Mesendoderm (in vitro differentiated cells): ENCODE data around the gene EPAS1.

ENCODE experiments used
- DNase-seq: peaks from one replicate; pipeline ENCODE4 v3.0.0; 2013
- H2AK5ac ChIP-seq: 2 replicates; pipeline ENCODE4 v1.6.1; 2013; ENCODE audit warnings: low read length, inconsistent platforms
- H2BK120ac ChIP-seq: 2 replicates; pipeline ENCODE4 v1.6.1; 2013; ENCODE audit warnings: low read depth, mild to moderate bottlenecking, low read length, moderate library complexity, mixed read lengths
- H2BK15ac ChIP-seq: replicated peaks from 2 replicates; pipeline ENCODE4 v1.6.1; 2013; ENCODE audit warnings: low read depth, mild to moderate bottlenecking, moderate library complexity
- H2BK5ac ChIP-seq: 2 replicates; pipeline ENCODE4 v1.6.1; 2013; ENCODE audit warnings: low read length, inconsistent platforms
- H3K18ac ChIP-seq: 2 replicates; pipeline ENCODE4 v1.6.1; 2013; ENCODE audit warnings: mild to moderate bottlenecking, low read length, mixed read lengths
- H3K23ac ChIP-seq: one replicate; pipeline ENCODE4 v1.6.1; 2013; ENCODE audit warnings: low read length
- H3K27ac ChIP-seq: 2 replicates; pipeline ENCODE4 v1.5.1; 2013; ENCODE audit warnings: low read depth, mild to moderate bottlenecking, inconsistent platforms, low read length, moderate library complexity
- H3K27me3 ChIP-seq: 2 replicates; pipeline ENCODE4 v1.6.1; 2013; ENCODE audit warnings: low read length, control low read depth, mild to moderate bottlenecking, inconsistent platforms; ENCODE audit not compliant: insufficient read depth, poor library complexity
- H3K36me3 ChIP-seq: 2 replicates; pipeline ENCODE4 v1.6.1; 2013; ENCODE audit warnings: low read length, inconsistent platforms; ENCODE audit not compliant: control insufficient read depth, insufficient read depth
- H3K4ac ChIP-seq: one replicate; pipeline ENCODE4 v1.6.1; 2013; ENCODE audit warnings: low read depth, mild to moderate bottlenecking, low read length, moderate library complexity
- H3K4me1 ChIP-seq: 2 replicates; pipeline ENCODE4 v1.6.1; 2013; ENCODE audit warnings: low read depth, low read length, inconsistent platforms; ENCODE audit not compliant: control insufficient read depth
- H3K4me2 ChIP-seq: 2 replicates; pipeline ENCODE4 v1.6.1; 2013; ENCODE audit warnings: low read length
- H3K4me3 ChIP-seq: 2 replicates; pipeline ENCODE4 v1.5.1; 2013; ENCODE audit warnings: mild to moderate bottlenecking, low read length
- H3K56ac ChIP-seq: one replicate; pipeline ENCODE4 v1.6.1; 2013; ENCODE audit warnings: low read length
- H3K79me1 ChIP-seq: 2 replicates; pipeline ENCODE4 v1.6.1; 2013; ENCODE audit warnings: low read length, inconsistent platforms
- H3K79me2 ChIP-seq: 2 replicates; pipeline ENCODE4 v1.6.1; 2013; ENCODE audit warnings: mild to moderate bottlenecking, low read length; ENCODE audit not compliant: control insufficient read depth, insufficient read depth
- H3K9ac ChIP-seq: 2 replicates; pipeline ENCODE4 v1.6.1; 2013; ENCODE audit warnings: low read length, inconsistent platforms
- H4K5ac ChIP-seq: one replicate; pipeline ENCODE4 v1.6.1; 2013; ENCODE audit warnings: low read length
- H4K8ac ChIP-seq: one replicate; pipeline ENCODE4 v1.6.1; 2013; ENCODE audit warnings: low read depth, mild to moderate bottlenecking, control low read depth, low read length, moderate library complexity
- WGBS: extraction: QIAGEN DNeasy Blood & Tissue Kit; methylation state at CpG from one replicate; pipeline ENCODE4 v1.1.7; 2013; ENCODE audit warnings: low lambda C conversion rate, missing lambda C conversion rate; ENCODE audit not compliant: insufficient coverage; ENCODE audit errors: extremely low coverage; 5-methylcytosine and 5-hydroxymethylcytosine counted together

Gene EPAS1

GRCh38 chr2:46366668-46367052, 69.5 kb downstream of the EPAS1 start:
- Histone ChIP-seq H3K4me1 (no peaks in the 10 kb centered on the region), H2BK5ac (no peak overlapping the region), H3K9ac (no peak overlapping the region), H3K27ac (no peak overlapping the region), H3K18ac (no peak overlapping the region), H2BK120ac (no peak overlapping the region), H2BK15ac (no peak overlapping the region), H3K56ac (no peak overlapping the region), H3K4me2 (no peak overlapping the region), H3K27me3 (no peaks in the 10 kb centered on the region), H2AK5ac (no peak overlapping the region), H3K79me1 (no peaks in the 10 kb centered on the region), H3K79me2 (no peaks in the 10 kb centered on the region), H3K4me3 (no peak overlapping the region), H3K23ac (no peak overlapping the region), H3K4ac (no peak overlapping the region), H4K8ac (no peak overlapping the region), H3K36me3 (no peaks in the 10 kb centered on the region), H4K5ac (no peak overlapping the region)
- WGBS: no CpG with 5 or more reads among the region's 9 CpGs
- DNase-seq: no peak

GRCh38 chr2:46367286-46367685, 70.1 kb downstream of the EPAS1 start:
- Histone ChIP-seq H3K4me1 (no peaks in the 10 kb centered on the region), H3K4ac (no peak overlapping the region), H2BK15ac (no peak overlapping the region), H3K27ac (no peak overlapping the region), H2AK5ac (no peak overlapping the region), H4K8ac (no peak overlapping the region), H3K23ac (no peak overlapping the region), H2BK120ac (no peak overlapping the region), H3K36me3 (no peaks in the 10 kb centered on the region), H3K79me2 (no peaks in the 10 kb centered on the region), H3K27me3 (no peaks in the 10 kb centered on the region), H3K79me1 (no peaks in the 10 kb centered on the region), H2BK5ac (no peak overlapping the region), H3K18ac (no peak overlapping the region), H4K5ac (no peak overlapping the region), H3K9ac (no peak overlapping the region), H3K4me2 (no peak overlapping the region), H3K56ac (no peak overlapping the region), H3K4me3 (no peak overlapping the region)
- no peak for DNase-seq
- WGBS: no CpG with 5 or more reads among the region's 6 CpGs

- Histone ChIP-seq H3K56ac (no peak overlapping the region), H3K4ac (no peak overlapping the region), H2AK5ac (no peak overlapping the region), H4K8ac (no peak overlapping the region), H3K4me2 (no peak overlapping the region), H3K9ac (no peak overlapping the region), H3K18ac (no peak overlapping the region), H2BK15ac (no peak overlapping the region), H3K27me3 (no peaks in the 10 kb centered on the region), H3K23ac (no peak overlapping the region), H3K27ac (no peak overlapping the region), H4K5ac (no peak overlapping the region), H2BK120ac (no peak overlapping the region), H3K4me3 (no peak overlapping the region), H3K79me1 (no peaks in the 10 kb centered on the region), H3K36me3 (no peaks in the 10 kb centered on the region), H3K79me2 (no peaks in the 10 kb centered on the region), H2BK5ac (no peak overlapping the region), H3K4me1 (no peaks in the 10 kb centered on the region)
- DNase-seq: no peak
- WGBS: no CpG with 5 or more reads among the region's 2 CpGs
Observed at GRCh38 chr2:46368401-46368800, 71.2 kb downstream of the EPAS1 start.

- no peak overlapping the region for H3K4ac ChIP-seq
- H3K79me2 ChIP-seq: no peaks in the 10 kb centered on the region
- no peak overlapping the region for H4K5ac ChIP-seq
- H3K36me3 ChIP-seq: no peaks in the 10 kb centered on the region
- no CpG with 5 or more reads among the region's 5 CpGs for WGBS
- H3K4me1 ChIP-seq: no peaks in the 10 kb centered on the region
- no peak overlapping the region for H3K23ac ChIP-seq
- H3K27me3 ChIP-seq: no peaks in the 10 kb centered on the region
- H3K9ac ChIP-seq: no peak overlapping the region
- no peak overlapping the region for H3K4me3 ChIP-seq
- H2BK5ac ChIP-seq: no peak overlapping the region
- DNase-seq: no peak
- no peak overlapping the region for H3K4me2 ChIP-seq
- H3K27ac ChIP-seq: no peak overlapping the region
- no peak overlapping the region for H3K56ac ChIP-seq
- H4K8ac ChIP-seq: no peak overlapping the region
- no peaks in the 10 kb centered on the region for H3K79me1 ChIP-seq
- H2AK5ac ChIP-seq: no peak overlapping the region
- no peak overlapping the region for H2BK120ac ChIP-seq
- H3K18ac ChIP-seq: no peak overlapping the region
- no peak overlapping the region for H2BK15ac ChIP-seq
Observed at GRCh38 chr2:46369783-46370182, 72.6 kb downstream of the EPAS1 start.

- Histone ChIP-seq H3K56ac (no peak overlapping the region), H3K79me2 (no peaks in the 10 kb centered on the region), H3K4ac (no peak overlapping the region), H3K18ac (no peak overlapping the region), H3K27ac (no peak overlapping the region), H3K9ac (no peak overlapping the region), H3K79me1 (no peaks in the 10 kb centered on the region), H3K4me2 (no peak overlapping the region), H3K36me3 (no peaks in the 10 kb centered on the region), H2BK120ac (no peak overlapping the region), H3K23ac (no peak overlapping the region), H2AK5ac (no peak overlapping the region), H4K5ac (no peak overlapping the region), H3K4me3 (no peak overlapping the region), H3K27me3 (no peaks in the 10 kb centered on the region), H4K8ac (no peak overlapping the region), H3K4me1 (no peaks in the 10 kb centered on the region), H2BK15ac (no peak overlapping the region), H2BK5ac (no peak overlapping the region)
- no peak for DNase-seq
- WGBS: no CpG with 5 or more reads among the region's 1 CpG
Observed at GRCh38 chr2:46371854-46372253, 74.6 kb downstream of the EPAS1 start.

- Histone ChIP-seq H2AK5ac (no peak overlapping the region), H4K5ac (no peak overlapping the region), H3K27me3 (no peaks in the 10 kb centered on the region), H3K23ac (no peak overlapping the region), H4K8ac (no peak overlapping the region), H3K9ac (no peak overlapping the region), H3K4me3 (no peak overlapping the region), H3K4me2 (no peak overlapping the region), H3K79me1 (no peaks in the 10 kb centered on the region), H3K36me3 (no peaks in the 10 kb centered on the region), H2BK5ac (no peak overlapping the region), H3K4ac (no peak overlapping the region), H3K27ac (no peak overlapping the region), H3K56ac (no peak overlapping the region), H3K18ac (no peak overlapping the region), H3K79me2 (no peaks in the 10 kb centered on the region), H2BK15ac (no peak overlapping the region), H2BK120ac (no peak overlapping the region), H3K4me1 (no peaks in the 10 kb centered on the region)
- WGBS: no CpG with 5 or more reads among the region's 2 CpGs
- no peak for DNase-seq
Observed at GRCh38 chr2:46372475-46372874, 75.3 kb downstream of the EPAS1 start.
